Fibroblast of upper back skin (primary cell): ENCODE results near the gene GKN2.
A peak's percentile ranks its signal among the peaks of the same experiment; 100 is the strongest.
"Not testable (repeated sequence)": the region's sequence is repeated elsewhere in the genome, so short reads cannot be mapped to it uniquely, and the experiment has no call there.

Experiments used
- DNase-seq: peaks from one replicate; pipeline ENCODE4 v3.0.0-alpha.2; 2013

The GKN2 gene

DNA sequence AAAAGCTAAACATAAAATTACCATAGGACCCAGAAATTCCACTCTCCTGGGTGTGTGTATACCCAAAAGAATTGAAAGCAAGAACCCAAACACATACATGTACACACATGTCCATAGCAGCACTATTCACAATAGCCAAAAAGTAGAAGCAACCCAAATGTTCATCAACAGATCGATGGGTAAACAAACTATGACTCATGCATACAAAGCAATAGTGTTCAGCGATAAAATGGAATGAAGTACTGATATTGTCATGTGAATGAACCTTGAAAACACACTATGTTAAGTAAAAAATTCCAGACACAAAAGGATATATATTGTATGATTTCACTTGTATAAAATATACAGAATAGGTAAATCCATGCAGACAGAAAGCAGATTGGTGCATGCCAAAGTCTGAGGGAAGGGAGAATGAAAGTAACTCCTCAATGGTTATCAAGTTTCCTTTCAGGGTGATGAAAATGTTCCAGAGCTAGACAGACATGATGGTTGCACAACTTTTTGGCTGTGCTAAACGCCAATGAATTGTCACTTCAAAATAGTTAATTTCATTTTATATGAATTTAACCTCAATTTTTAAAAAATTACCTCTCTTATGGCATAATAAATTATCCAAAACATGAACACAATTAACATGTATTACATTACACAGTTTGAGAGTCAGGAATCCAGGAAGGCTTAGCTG is 35.5 kb downstream of the GKN2 start:
- no peak for DNase-seq

DNA sequence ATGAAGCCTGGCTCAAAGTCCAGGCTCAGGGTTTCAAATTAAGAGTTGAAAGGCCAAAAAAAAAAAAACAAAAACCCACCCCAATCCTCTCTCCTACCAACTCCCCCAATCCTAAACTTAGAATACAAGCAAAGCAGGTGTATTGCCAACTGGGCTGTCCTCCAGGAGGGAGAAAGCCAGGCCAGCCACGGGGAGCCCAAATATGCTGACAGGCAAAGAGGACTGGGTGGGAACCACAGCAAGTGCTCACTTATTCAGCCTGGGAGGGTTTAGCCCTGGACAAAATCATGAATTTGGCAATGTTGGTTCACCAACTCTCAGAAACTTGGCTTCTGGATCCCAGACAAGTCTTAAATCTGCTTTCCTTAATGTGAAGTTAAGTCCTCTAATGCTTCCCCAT is 36.5 kb downstream of the GKN2 start:
- DNase-seq: no peak

DNA sequence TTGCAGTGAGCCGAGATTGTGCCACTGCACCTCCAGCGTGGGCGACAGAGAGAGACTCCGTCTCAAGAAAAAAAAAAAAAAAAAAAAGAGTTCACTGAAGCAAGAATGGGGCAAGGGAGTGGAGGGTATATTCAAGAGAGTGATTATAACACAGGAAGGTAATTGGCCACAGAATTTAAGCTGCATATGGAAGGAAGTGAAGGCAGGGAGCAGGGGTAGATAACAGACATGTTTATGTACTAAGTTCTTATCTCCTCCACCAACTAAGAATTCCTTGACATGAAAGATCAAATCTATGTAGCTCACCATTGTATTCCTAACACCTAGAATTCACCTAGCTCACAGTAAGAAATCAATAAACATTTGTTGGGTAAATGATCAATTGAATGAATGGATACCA is 37.3 kb downstream of the GKN2 start:
- DNase-seq: no peak

DNA sequence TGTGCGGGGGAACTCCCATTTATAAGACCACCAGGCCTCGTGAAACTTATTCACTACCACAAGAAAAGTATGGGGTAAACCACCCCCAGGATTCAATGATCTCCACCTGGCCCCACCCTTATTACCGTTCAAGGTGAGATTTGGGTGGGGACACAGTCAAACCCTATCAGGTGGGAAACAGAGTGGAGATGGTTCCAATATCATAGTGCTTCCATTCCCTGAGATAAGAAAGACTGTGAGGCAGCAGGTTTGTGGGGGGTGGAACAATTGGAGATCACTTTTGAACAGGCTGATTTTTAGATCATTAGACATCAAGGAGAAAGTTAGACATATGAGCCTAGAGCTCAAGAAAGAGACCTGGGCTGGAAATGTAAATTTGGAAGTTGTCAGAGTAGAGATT is 39.3 kb downstream of the GKN2 start:
- no peak for DNase-seq

DNA sequence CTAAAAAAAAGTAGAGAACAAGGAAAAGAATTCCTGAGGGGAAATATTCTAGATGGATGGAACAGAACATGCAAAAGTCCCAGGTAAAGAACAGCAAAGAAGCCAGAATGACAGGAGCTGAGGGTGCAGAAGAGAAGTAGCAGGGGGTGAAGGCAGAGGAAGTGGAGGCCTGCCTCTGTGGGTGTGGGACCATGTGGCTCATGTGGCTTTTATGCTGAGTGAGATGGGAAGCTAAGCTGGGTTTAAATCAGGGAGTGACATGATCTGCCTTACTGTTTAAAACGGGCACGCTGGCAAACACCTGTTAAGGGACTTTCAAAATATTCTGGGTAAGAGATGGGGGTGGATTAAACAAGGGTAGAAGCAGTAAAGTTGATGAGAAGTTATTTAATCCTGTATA is 40.0 kb downstream of the GKN2 start:
- no peak for DNase-seq

DNA sequence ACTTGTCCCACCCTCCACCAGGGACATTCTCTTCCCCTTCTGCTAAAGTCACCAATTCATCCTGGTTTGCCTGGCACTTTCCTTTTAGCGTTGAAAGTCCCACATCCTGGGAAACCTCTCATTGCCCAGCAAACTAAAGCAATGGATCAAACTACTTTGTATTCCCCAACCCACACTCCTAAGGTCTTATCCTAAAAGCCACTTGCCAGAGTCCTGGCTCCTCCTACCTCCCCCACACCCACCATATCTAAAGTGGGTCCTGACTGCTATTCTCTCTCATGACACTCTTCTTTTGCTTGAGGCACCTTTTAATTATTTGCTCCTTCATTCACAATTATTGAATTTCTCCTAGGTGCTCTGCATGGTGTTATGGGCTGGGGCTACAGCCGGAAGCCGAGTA is 40.6 kb downstream of the GKN2 start:
- no peak for DNase-seq

DNA sequence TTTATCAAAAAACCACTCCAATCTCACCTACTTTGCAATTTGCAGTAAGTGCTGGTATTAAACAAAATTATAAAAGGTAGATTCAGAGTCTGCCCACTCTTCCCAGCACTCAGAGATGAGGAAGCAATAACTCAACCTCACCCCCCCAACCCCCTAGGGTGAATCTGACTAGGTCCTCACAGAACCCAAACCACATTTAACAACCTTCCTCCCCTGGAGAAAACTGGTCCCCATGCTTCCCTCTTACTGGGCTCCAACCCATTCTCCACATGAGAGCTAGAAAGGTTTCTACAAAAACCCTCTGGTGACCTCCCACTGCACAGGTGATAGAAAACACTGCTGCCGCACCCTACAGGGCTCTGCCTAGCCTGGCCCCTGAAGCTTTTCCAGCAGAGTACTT is 41.0 kb downstream of the GKN2 start:
- DNase-seq: no peak

DNA sequence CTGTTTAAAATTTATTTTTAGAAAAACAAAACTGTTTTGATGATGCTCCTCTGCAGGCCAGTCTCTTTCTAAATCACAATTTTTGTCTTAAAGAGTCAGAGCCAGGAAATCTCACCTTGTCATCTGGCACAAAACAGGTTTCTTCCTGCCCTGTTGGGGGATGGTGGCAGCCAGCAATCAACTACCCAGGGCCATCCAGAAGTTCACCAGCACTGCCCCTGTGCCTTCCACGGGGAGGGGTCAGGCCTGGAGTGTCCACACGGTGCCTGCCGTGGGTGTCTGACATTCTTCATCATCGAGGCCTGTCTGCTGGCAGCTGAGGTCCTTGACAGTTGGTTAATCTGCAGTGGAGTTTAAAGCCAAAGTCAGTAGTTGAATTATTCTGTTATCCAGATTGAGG is 41.4 kb downstream of the GKN2 start:
- no peak for DNase-seq

DNA sequence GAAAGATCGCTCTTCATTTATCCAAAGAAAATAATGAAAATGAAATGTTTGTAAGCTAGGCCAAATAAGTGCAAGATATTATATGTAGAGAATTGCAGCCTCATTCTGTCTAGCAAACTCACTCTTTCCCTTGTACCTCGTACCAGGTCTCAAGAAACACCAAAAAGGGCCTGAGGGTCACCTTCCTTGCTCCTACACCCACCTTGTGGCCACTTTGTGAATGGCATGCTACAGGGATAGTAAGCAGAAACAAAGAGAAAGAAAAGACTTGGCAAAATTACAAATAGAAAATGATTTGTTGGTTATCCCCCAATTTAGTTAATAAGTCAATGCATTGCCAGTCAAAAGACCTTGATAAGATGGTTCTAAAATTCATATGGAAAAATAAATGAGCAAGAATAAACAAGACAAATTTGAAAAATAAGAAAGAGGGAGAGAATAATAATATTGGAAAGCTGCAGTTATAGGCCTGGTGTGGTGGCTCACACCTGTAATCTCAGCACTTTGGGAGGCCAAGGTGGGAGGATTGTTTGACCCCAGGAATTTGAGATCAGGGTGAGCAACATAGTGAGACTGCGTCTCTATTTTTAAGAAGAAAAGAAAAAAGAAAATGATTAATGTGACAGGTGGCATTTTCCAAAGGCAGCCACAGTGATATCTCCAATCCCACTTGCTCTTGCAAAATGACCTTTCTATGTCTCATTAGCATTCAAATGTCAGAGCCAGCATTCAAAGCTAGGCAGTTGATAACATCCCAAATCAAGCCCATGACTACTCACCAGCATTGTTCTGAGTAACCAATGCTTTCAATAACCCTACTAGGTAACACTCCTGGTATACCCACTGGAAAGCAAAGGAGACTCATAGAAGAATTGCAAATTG is 42.7 kb downstream of the GKN2 start:
- DNase-seq: peak; percentile 66

DNA sequence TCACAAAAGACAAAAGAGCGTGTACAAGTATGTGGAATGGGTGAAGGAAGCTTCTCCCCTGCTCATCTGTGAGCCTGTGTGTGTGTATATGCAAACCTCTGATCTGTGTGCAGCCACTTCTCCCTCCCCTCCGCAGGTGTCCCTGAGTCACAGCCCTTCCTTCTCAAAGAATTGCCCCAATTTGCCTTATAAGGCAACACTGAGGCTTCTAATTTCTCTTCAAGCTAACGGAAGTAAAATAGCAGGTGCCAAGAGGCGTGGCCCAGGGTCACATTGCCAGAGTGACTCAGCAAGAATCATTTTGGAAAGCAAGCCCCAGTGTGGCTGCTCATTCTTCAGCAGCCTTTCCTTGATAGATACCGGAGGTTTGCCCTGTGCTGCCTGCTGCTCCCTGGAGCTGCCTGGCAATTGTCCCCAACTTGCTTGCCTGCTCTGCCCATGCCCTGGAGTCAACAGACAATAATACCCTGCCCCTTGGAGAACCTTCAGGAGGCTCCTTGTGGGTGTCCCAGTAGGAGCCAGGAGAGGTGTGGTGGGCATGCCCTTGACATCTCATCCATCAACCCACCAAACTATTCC is 44.2 kb downstream of the GKN2 start:
- DNase-seq: peak; percentile 48

DNA sequence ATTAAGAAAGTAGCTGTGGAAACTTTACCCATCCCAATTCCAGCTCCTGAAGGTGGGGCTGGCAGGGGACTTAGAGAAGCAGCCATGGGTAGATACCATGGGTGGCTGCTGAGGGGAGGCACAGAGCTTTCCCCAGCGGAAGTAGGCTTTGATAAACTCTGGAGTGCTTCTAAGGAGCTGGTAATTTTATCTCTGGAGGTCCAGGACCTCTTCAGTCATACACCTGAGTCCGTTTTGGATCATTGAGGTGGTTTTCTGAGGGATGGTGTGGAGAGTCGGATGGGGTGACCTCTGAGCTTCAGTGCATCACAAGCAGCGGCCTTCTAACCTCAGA is 44.8 kb downstream of the GKN2 start:
- no peak for DNase-seq

DNA sequence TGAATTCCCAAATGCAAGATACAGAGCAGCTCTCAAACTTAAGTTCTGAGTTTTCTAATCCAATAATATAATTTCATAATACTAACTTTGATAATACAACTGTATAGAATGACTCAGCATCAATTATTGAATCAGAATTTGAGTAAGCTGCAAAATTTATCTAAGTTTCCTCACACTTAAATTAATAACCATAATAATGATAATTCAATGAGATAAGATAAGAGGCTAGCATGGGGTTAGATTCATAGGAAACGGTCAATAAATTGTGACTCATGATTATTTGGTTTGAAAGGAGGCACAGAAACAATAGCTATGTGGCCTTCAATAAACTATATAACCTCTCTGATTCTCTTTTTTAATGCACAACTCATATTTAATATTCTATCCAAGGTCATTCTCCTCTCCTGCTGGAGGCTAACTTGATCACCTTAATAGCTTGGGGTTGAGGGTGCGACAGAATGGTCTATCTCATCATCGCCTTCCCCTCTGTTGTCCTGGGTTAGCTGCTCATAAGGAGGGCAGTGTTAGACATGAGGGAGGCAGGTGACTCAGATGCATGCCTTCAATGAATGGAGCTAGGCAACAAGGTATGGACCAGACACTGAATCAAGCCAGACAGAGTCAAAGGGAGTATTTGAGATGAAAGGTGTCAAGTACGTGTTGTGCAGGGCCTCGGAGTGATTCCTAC is 45.3 kb downstream of the GKN2 start:
- DNase-seq: no peak

DNA sequence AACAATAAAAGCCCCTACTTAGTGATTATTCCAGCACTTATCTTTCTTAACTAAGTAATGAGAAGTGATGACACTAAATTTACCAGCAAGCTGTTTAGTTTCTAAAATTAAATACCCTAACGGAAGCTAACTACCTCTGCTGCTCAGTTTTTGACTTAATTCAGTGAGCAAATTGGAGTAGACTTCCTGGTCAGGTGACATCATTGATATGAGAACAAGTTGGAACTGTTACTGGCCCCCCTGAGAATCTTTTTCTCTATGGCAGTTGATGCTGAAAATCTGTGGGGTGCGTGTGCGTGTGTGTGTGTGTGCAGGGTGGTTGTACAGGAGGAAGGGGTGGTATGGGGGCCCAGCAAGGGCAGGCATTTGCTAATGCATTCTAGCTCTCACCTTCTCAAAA is 46.0 kb downstream of the GKN2 start:
- no peak for DNase-seq

DNA sequence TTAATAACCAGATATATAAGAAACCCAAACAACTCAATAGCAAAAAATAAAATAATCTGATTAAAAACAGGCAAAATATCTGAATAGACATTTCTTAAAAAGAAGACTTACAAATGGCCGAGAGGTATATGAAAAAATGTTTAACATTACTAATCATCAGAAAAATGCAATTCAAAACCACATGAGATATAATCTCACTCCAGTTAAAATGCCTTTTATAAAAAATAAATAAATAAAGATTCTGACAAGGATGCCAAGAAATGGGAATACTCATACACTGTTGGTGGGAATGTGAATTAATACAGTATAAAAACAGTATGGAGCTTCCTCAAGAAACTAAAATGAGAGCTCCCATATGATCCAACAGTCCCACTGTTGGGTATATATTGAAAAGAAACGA is 47.6 kb downstream of the GKN2 start:
- peak; percentile 17 for DNase-seq

DNA sequence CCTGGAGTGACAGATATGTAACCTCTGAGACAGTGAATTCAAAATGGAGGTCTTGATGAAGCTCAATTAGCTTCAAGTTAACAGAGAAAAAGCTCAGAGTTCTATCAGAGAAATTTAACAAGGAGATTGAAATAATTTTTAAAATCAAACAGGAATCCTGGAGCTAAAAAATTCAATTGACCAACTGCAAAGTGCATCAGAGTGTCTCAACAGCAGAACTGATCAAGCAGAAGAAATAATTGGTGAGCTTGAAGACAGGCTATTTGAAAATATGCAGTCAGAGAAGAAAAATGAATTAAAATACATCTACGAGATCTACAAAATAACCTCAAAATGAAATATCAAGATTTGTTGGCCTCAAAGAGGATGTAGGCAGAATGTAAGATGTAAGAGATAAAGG is 51.1 kb downstream of the GKN2 start:
- no peak for DNase-seq

DNA sequence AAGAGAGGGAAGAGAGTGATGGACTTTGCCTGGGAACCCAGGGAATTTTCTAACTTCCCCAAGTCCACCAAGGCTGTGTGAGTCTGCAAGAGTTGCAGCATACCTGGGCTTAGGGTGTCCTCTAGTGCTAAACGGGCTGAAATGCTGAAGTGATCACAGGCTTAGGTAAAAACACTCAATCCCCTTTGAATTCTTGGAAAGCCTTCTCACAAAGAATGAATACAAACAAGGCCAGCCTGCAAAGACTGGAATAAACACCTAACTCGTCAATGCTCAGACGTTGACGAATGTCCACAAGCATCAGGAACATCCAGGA is 51.5 kb downstream of the GKN2 start:
- peak; percentile 16 for DNase-seq

DNA sequence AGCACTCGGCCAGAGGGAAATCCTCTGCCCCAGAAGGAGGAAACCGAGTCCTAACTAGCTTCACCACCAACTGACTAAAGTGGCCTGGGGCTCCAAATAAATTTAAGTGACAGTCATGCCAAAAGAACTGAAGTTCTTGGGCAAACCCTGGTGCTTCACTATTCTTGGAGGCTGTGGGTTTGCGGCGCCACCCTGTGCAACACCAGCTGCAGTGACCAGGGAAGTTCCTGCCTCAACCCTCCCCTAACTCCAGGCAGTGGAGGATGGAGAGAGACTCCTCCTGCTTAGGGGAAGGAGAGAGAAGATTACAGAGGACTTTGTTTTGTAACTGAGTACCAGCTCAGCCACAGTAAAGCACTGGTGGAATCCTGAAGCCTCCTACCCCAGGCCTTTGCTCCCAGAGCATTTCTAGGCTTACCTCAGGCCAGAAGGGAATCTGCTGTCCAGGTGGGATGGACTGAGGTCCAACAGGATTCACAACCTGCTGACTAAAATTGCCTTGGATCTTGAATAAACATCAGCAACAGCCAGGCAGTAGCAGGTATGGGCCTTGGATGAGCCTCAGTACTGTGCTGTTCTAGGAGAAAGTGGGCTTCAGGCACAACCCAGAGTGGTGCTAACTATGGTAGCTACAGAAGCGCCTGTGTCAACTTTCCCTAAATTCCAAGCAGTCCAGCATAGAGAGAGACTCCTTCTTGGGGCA is 52.0 kb downstream of the GKN2 start:
- DNase-seq: no peak

DNA sequence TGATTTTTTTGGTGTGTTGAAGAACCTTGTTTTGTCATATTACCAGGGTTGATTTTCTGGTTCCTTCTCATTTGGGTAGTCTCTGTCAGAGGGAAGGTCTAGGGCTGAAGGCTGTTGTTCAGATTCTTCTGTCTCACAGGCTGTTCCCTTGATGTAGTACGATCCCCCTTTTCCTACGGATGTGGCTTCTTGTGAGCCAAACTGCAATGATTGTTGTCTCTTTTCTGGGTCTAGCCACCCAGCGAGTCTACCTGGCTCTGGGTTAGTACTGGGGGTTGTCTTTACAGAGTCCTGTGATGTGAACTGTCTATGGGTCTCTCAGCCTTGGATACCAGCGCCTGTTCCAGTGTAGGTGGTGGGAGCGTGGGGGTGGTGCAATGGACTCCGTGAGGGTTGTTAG is 56.7 kb downstream of the GKN2 start:
- not testable (repeated sequence) for DNase-seq
